ENCODE results near the gene GALNT10. TPM values are rescaled to one million over a fixed set of nuclear protein-coding genes. Genes with fewer than 3 reads are reported as not detected.

The GALNT10 gene
- total RNA-seq, 1 experiment from 2014 or later, result 27.8 TPM

DNA sequence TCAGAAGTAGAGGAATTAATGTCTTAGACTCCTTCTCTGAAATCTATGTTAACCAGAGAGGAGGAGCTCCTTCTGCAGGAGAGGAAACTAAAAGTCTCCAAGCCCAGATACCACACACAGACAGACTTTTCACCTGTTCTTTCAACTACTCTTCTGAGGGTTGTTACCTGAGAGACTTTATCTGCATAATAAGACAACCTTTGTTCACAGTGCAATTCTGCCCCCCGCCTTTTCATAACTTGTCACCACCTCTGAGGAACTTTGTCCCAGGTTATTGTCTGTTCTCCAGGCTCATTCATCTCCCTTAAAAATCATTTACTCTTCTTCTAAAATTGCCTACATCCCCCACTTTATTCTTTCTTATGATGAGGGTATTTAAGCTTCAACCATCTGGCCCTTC lies 9.4 kb upstream of the GALNT10 start:
- H3K79me2 ChIP-seq (ENCODE audit: insufficient read depth, low read length), result no peaks in the 10 kb centered on the region
- DNase-seq (ENCODE audit: low read depth, low spot score) (no peak), ATAC-seq (no peak)
- H3K4me1 ChIP-seq (ENCODE audit: control insufficient read depth in 1 of 2, insufficient read depth in 2 of 2, low read length in 2 of 2), result no peaks in the 10 kb centered on the region
- intact Hi-C loops (cut with micrococcal nuclease), result loop anchor here (2.0 kb wide), 1 partner anchor 224 kb away; no protein-coding TSS in a partner anchor
- no peaks in the 10 kb centered on the region for H3K9me3 ChIP-seq (ENCODE audit: control insufficient read depth in 1 of 2, insufficient read depth in 1 of 2, low read depth in 1 of 2, low read length in 2 of 2)
- ChIA-PET CTCF (interaction anchor here (1.4 to 3.2 kb wide), 3 partner anchors 9 to 224 kb away, joined by 4 to 12 read pairs (median 9); partner anchors contain the start of gene GALNT10), POLR2A (no interaction called here), RAD21 (ENCODE audit: low non-redundant PET in 1 of 2, low total read pairs in 2 of 2, uncharacterized antibody in 2 of 2, unreplicated experiment in 2 of 2) (interaction anchor here (1.7 to 1.8 kb wide), 2 partner anchors 109 kb away, joined by 5 to 6 read pairs; no protein-coding TSS in a partner anchor)
- H2AFZ ChIP-seq (ENCODE audit: low read depth, low read length, poor library complexity, severe bottlenecking), result no peak overlapping the region
- H3K4me3 ChIP-seq (replicated peaks in 1 of 2; ENCODE audit: low read depth in 1 of 2, low read length in 2 of 2), result no peak overlapping the region
- peaks cover 29% of the 10 kb centered on the region; the same call in 1 of the 2 replicates for H3K27me3 ChIP-seq (ENCODE audit: insufficient read depth, low read length)
- no peak overlapping the region for H3K27ac ChIP-seq (ENCODE audit: low read depth, low read length)
- no peak overlapping the region for H3K4me2 ChIP-seq (ENCODE audit: low read length)
- H3K9ac ChIP-seq (ENCODE audit: low read length), result no peak overlapping the region
- no peaks in the 10 kb centered on the region for H4K20me1 ChIP-seq (ENCODE audit: insufficient read depth)
- TF ChIP-seq SP1 (IDR thresholded peaks at IDR 0.05; ENCODE audit: low read depth) (no peak), YY1 (IDR thresholded peaks at IDR 0.05; ENCODE audit: extremely low read depth, insufficient replicate concordance, low read depth, low read length) (no peak), FOSL1 (IDR thresholded peaks at IDR 0.05; ENCODE audit: low read depth) (no peak)
- BruUV-seq (replicated peaks), result no TSS peak
- H3K36me3 ChIP-seq (ENCODE audit: control insufficient read depth in 1 of 2, insufficient read depth in 2 of 2, low read length in 2 of 2), result no peaks in the 10 kb centered on the region
- no peaks in the 10 kb centered on the region for H3K9me2 ChIP-seq (ENCODE audit: insufficient read depth)

DNA sequence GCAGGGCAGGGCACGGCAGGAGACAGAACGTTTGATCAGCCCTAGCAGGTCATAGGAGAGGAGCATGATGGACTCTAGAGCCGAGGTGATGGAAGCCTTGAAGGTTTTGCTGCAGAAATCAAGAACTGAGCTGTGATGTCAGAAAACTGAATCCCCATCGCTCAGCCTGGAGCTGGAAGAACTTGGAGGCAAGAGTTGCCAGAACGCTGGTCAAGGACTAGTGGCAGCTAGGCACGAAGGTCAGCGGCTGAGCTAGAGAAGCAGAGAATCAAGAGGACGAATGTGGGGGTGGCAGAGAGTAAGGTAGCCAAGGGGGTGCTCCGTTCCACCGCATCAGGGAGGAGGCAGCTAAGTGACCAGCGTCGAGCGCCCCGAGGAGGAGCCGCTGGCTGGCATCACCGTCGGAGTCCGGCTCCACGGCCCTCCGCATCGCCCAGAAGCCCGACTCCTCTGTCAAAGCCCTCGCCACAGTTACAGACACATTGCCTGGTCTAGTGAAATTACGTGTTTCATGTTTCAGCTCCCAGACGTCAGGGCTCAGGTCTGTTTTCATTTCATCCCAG lies 1.2 kb upstream of the GALNT10 start:
- H3K9me2 ChIP-seq (ENCODE audit: insufficient read depth), result no peaks in the 10 kb centered on the region
- ChIA-PET POLR2A (no interaction called here), RAD21 (ENCODE audit: low non-redundant PET in 1 of 2, low total read pairs in 2 of 2, uncharacterized antibody in 2 of 2, unreplicated experiment in 2 of 2) (interaction anchor here in 1 of 2 experiments (0.7 kb wide), 1 partner anchor 37 kb away, joined by 3 read pairs; no protein-coding TSS in a partner anchor), CTCF (interaction anchor here (1.4 to 1.8 kb wide), 2 partner anchors 9 to 117 kb away, joined by 5 to 9 read pairs; no protein-coding TSS in a partner anchor)
- ATAC-seq (no peak), DNase-seq (ENCODE audit: low read depth, low spot score) (no peak)
- H3K36me3 ChIP-seq (ENCODE audit: control insufficient read depth in 1 of 2, insufficient read depth in 2 of 2, low read length in 2 of 2), result 0 out of 4 replicates have a peak, but pooled peaks cover 0 to 2% of the 10 kb centered on the region in 2 experiments
- intact Hi-C loops (cut with micrococcal nuclease), result no loop called here
- no TSS peak for BruUV-seq (replicated peaks)
- H3K4me2 ChIP-seq (ENCODE audit: low read length), result peak overlapping the region; percentile 96
- no peak overlapping the region for H3K27ac ChIP-seq (ENCODE audit: low read depth, low read length)
- H3K79me2 ChIP-seq (ENCODE audit: insufficient read depth, low read length), result peaks cover 25% of the 10 kb centered on the region; the same call in 1 of the 2 replicates
- H3K4me1 ChIP-seq (ENCODE audit: control insufficient read depth in 1 of 2, insufficient read depth in 2 of 2, low read length in 2 of 2), result peaks cover 8 to 27% of the 10 kb centered on the region in 2 experiments
- no peaks in the 10 kb centered on the region for H3K27me3 ChIP-seq (ENCODE audit: insufficient read depth, low read length)
- no peak overlapping the region for H2AFZ ChIP-seq (ENCODE audit: low read depth, low read length, poor library complexity, severe bottlenecking)
- TF ChIP-seq EGR1 (IDR thresholded peaks at IDR 0.05; ENCODE audit: low read depth) (no peak), JUND (IDR thresholded peaks at IDR 0.05) (no peak), CBX3 (IDR thresholded peaks at IDR 0.05; ENCODE audit: low read depth) (no peak), POLR2A (IDR thresholded peaks at IDR 0.05; ENCODE audit: borderline replicate concordance, extremely low read depth, insufficient read depth, insufficient read length) (no peak), EZH2phosphoT487 (IDR thresholded peaks at IDR 0.05; ENCODE audit: borderline replicate concordance) (no peak), POLR2AphosphoS5 (IDR thresholded peaks at IDR 0.05; ENCODE audit: low read depth, low read length) (no peak), SP1 (IDR thresholded peaks at IDR 0.05; ENCODE audit: low read depth) (no peak), ZFX (IDR thresholded peaks at IDR 0.05) (no peak), TCF7L2 (IDR thresholded peaks at IDR 0.05; ENCODE audit: borderline replicate concordance, extremely low read depth, insufficient read depth, insufficient read length) (no peak)
- TF ChIP-seq, protein P1, sequence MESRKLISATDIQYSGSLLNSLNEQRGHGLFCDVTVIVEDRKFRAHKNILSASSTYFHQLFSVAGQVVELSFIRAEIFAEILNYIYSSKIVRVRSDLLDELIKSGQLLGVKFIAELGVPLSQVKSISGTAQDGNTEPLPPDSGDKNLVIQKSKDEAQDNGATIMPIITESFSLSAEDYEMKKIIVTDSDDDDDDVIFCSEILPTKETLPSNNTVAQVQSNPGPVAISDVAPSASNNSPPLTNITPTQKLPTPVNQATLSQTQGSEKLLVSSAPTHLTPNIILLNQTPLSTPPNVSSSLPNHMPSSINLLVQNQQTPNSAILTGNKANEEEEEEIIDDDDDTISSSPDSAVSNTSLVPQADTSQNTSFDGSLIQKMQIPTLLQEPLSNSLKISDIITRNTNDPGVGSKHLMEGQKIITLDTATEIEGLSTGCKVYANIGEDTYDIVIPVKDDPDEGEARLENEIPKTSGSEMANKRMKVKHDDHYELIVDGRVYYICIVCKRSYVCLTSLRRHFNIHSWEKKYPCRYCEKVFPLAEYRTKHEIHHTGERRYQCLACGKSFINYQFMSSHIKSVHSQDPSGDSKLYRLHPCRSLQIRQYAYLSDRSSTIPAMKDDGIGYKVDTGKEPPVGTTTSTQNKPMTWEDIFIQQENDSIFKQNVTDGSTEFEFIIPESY (IDR thresholded peaks at IDR 0.05; ENCODE audit: extremely low read depth, insufficient replicate concordance, low read length), result no peak
- TF ChIP-seq, protein P2, sequence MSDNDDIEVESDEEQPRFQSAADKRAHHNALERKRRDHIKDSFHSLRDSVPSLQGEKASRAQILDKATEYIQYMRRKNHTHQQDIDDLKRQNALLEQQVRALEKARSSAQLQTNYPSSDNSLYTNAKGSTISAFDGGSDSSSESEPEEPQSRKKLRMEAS (IDR thresholded peaks at IDR 0.05), result no peak; the same call in 1 of the 2 replicates
- H3K9ac ChIP-seq (ENCODE audit: low read length), result peak overlapping the region; percentile 66; the same call in 1 of the 2 replicates
- no peaks in the 10 kb centered on the region for H3K9me3 ChIP-seq (ENCODE audit: control insufficient read depth in 1 of 2, insufficient read depth in 1 of 2, low read depth in 1 of 2, low read length in 2 of 2)
- no peaks in the 10 kb centered on the region for H4K20me1 ChIP-seq (ENCODE audit: insufficient read depth)
- peak overlapping the region; percentile 74 to 76 for H3K4me3 ChIP-seq (replicated peaks in 1 of 2; ENCODE audit: low read depth in 1 of 2, low read length in 2 of 2)

Measured in HCT116 (cell line).